Bronchial smooth muscle cell (primary cell): ENCODE results near the gene RNF223. TPM values are rescaled to one million over a fixed set of nuclear protein-coding genes. Genes with fewer than 3 reads are reported as not detected.

Experiments used
- total RNA-seq: library from RNA; depleted of rRNA; stranded (reverse); fragments of >200 nt; gene quantifications from 2 replicates; pipeline ENCODE4 v1.2.1, GENCODE V29; 2014

The RNF223 gene
- under 0.01 TPM in 1 of 2 replicates, not detected in the other for total RNA-seq

DNA sequence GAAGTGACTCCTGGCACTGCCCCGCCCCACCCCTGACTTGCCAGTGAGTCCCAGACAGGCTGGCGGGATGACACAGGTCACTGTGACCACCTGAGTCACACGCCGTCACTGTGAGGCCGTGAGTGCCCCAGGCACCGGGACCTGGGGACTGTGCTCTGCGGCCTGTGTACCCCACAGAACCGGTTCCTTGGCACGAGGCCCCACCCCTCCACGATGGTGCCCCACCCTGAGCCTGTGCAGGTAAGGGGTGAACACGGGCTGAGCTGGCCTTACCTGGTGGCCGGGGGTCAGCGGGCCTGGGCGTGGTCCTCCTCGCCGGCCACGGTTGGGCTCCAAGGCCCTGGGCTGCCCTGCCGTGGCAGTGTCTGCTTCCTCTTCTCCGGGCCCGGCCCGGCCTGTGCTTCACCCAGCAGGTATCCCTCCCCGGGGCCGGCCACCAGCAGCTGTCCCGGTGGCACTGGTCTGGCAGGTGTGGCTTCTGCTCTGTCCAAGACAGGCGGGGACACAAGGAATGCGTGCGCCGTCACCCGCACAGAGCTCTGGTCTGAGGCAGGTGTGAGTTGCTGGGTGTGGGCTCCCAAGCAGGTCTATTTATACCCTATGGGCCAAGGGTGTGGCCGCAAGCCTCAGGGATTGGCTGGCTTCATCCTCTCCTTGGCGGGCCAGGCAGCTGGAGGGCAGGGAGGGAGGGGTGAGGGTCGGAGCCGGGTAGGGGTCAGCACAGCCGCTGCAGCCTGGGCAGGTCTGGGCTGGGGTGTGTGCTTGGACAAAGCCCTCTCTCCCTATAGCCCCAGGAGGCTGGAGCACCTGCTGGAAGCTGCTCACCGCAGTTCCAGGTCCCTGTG, at the start of gene RNF223:
TSS of gene RNF223 (minus strand) at position 564 of the 845 bp plus-strand sequence. CDS start 1,740 bp downstream, outside the sequence.

GRCh38 chr1:1115786-1116700, 41.9 kb upstream of the RNF223 start, which contains the start of gene C1orf159:
Gene C1orf159, minus strand, starts transcription at chr1:1116089. Its CDS starts 24,546 bp downstream, at chr1:1091543.

Other genes starting within 250 kb of the RNF223 start
- 7.5 and 30.3 TPM in 2 replicates for gene SAMD11, start 150.4 kb downstream of the RNF223 start, total RNA-seq
- gene NOC2L, start 115.0 kb downstream of the RNF223 start, total RNA-seq: 74.6 and 75.0 TPM in 2 replicates
- gene KLHL17, start 113.7 kb downstream of the RNF223 start, total RNA-seq: 4.9 and 6.9 TPM in 2 replicates
- 0.09 and 0.63 TPM in 2 replicates for gene PLEKHN1, start 107.8 kb downstream of the RNF223 start, total RNA-seq
- gene PERM1, start 92.2 kb downstream of the RNF223 start, total RNA-seq: under 0.01 TPM in 1 of 2 replicates, not detected in the other
- 0.43 and 1.1 TPM in 2 replicates for gene HES4, start 74.2 kb downstream of the RNF223 start, total RNA-seq
- gene ISG15, start 60.8 kb downstream of the RNF223 start, total RNA-seq: 95.7 and 131 TPM in 2 replicates
- gene AGRN, start 54.2 kb downstream of the RNF223 start, total RNA-seq: 22.7 and 38.8 TPM in 2 replicates
- 2.1 and 3.2 TPM in 2 replicates for gene C1orf159, start 41.8 kb upstream of the RNF223 start, total RNA-seq
- not detected in 2 replicates for gene TTLL10, start 99.6 kb upstream of the RNF223 start, total RNA-seq
- gene TNFRSF18, start 132.3 kb upstream of the RNF223 start, total RNA-seq: 0.34 and 0.79 TPM in 2 replicates
- under 0.01 TPM in 1 of 2 replicates, not detected in the other for gene TNFRSF4, start 139.8 kb upstream of the RNF223 start, total RNA-seq
- gene SDF4, start 157.7 kb upstream of the RNF223 start, total RNA-seq: 136 and 144 TPM in 2 replicates
- 10.1 and 14.0 TPM in 2 replicates for gene B3GALT6, start 157.9 kb upstream of the RNF223 start, total RNA-seq
- gene C1QTNF12, start 172.4 kb upstream of the RNF223 start, total RNA-seq: 2.1 and 2.8 TPM in 2 replicates
- 23.4 and 30.9 TPM in 2 replicates for gene UBE2J2, start 199.5 kb upstream of the RNF223 start, total RNA-seq
- 1.2 and 1.3 TPM in 2 replicates for gene SCNN1D, start 206.1 kb upstream of the RNF223 start, total RNA-seq
- 66.0 and 87.7 TPM in 2 replicates for gene ACAP3, start 233.6 kb upstream of the RNF223 start, total RNA-seq
- gene PUSL1, start 234.3 kb upstream of the RNF223 start, total RNA-seq: 9.6 and 9.9 TPM in 2 replicates